SJSA1 (cell line): ENCODE results near the gene NTMT1. TPM values are rescaled to one million over a fixed set of nuclear protein-coding genes. Genes with fewer than 3 reads are reported as not detected.
A peak's percentile ranks its signal among the peaks of the same experiment; 100 is the strongest.
"Not testable (repeated sequence)": the region's sequence is repeated elsewhere in the genome, so short reads cannot be mapped to it uniquely, and the experiment has no call there.

Experiments used
- DNase-seq, 2 experiments: peaks; one replicate each; pipeline ENCODE4 v3.0.0-alpha.2; 2015 to 2020; ENCODE audit warnings: low spot score in 2 of 2, low read depth in 1 of 2
- H3K27ac ChIP-seq: fragments of 250-450 bp; sonication (Bioruptor Pico); 2 replicates; pipeline ENCODE4 v1.5.1; 2020; ENCODE audit warnings: mild to moderate bottlenecking, moderate library complexity
- H3K27me3 ChIP-seq: fragments of 250-450 bp; sonication (Bioruptor Pico); replicated peaks from 2 replicates; pipeline ENCODE4 v1.5.1; 2020; ENCODE audit warnings: mild to moderate bottlenecking, moderate library complexity
- H3K36me3 ChIP-seq: fragments of 250-450 bp; sonication (Bioruptor Pico); 2 replicates; pipeline ENCODE4 v1.5.1; 2020; ENCODE audit warnings: mild to moderate bottlenecking
- H3K4me1 ChIP-seq: fragments of 250-450 bp; sonication (Bioruptor Pico); replicated peaks from 2 replicates; pipeline ENCODE4 v1.6.1; 2021; ENCODE audit warnings: mild to moderate bottlenecking
- H3K4me3 ChIP-seq: fragments of 250-450 bp; sonication (Bioruptor Pico); 2 replicates; pipeline ENCODE4 v1.5.1; 2020; ENCODE audit warnings: mild to moderate bottlenecking
- H3K9me3 ChIP-seq: fragments of 250-450 bp; sonication (Bioruptor Pico); replicated peaks from 2 replicates; pipeline ENCODE4 v1.5.1; 2020; ENCODE audit warnings: mild to moderate bottlenecking
- total RNA-seq: library from RNA; depleted of rRNA; stranded (reverse); fragments of >200 nt; shearing (Covaris generic); gene quantifications from 2 replicates; pipeline ENCODE4 v1.2.3, GENCODE V29; 2014

The NTMT1 gene
- total RNA-seq, 1 experiment from 2014 or later, result 35.9 TPM

- Histone ChIP-seq H3K27me3 (no peaks in the 10 kb centered on the region), H3K4me1 (no peaks in the 10 kb centered on the region), H3K9me3 (no peaks in the 10 kb centered on the region), H3K36me3 (no peaks in the 10 kb centered on the region), H3K27ac (no peak overlapping the region), H3K4me3 (no peak overlapping the region)
- no peak for DNase-seq
Measured at GRCh38 chr9:129590466-129590865, 35.5 kb upstream of the NTMT1 start.

- H3K36me3 ChIP-seq, result no peaks in the 10 kb centered on the region
- H3K9me3 ChIP-seq, result no peaks in the 10 kb centered on the region
- H3K4me1 ChIP-seq, result 0 out of 2 replicates have a peak, but pooled peaks cover 2% of the 10 kb centered on the region
- DNase-seq, result no peak
- H3K27ac ChIP-seq, result no peak overlapping the region
- no peaks in the 10 kb centered on the region for H3K27me3 ChIP-seq
- H3K4me3 ChIP-seq, result no peak overlapping the region
Measured at GRCh38 chr9:129591916-129592315, 34.0 kb upstream of the NTMT1 start.

- H3K9me3 ChIP-seq, H3K27me3 ChIP-seq, H3K4me3 ChIP-seq, H3K27ac ChIP-seq, H3K36me3 ChIP-seq, DNase-seq, H3K4me1 ChIP-seq: not testable (repeated sequence)
Measured at GRCh38 chr9:129592790-129593189, 33.2 kb upstream of the NTMT1 start.

GRCh38 chr9:129594632-129595031 is 31.3 kb upstream of the NTMT1 start:
- Histone ChIP-seq H3K27ac (no peak overlapping the region), H3K36me3 (no peaks in the 10 kb centered on the region), H3K4me3 (no peak overlapping the region), H3K27me3 (no peaks in the 10 kb centered on the region), H3K9me3 (no peaks in the 10 kb centered on the region), H3K4me1 (peaks cover 9% of the 10 kb centered on the region)
- DNase-seq, result no peak

GRCh38 chr9:129595311-129595741 is 30.6 kb upstream of the NTMT1 start:
- Histone ChIP-seq H3K36me3 (no peaks in the 10 kb centered on the region), H3K4me1 (peaks cover 9% of the 10 kb centered on the region), H3K27ac (no peak overlapping the region), H3K27me3 (no peaks in the 10 kb centered on the region), H3K9me3 (no peaks in the 10 kb centered on the region), H3K4me3 (no peak overlapping the region)
- no peak for DNase-seq

GRCh38 chr9:129595903-129596540 is 29.9 kb upstream of the NTMT1 start:
- no peak overlapping the region for H3K4me3 ChIP-seq
- no peak overlapping the region for H3K27ac ChIP-seq
- DNase-seq, result no peak
- H3K27me3 ChIP-seq, result no peaks in the 10 kb centered on the region
- peaks cover 9% of the 10 kb centered on the region for H3K4me1 ChIP-seq
- no peaks in the 10 kb centered on the region for H3K9me3 ChIP-seq
- H3K36me3 ChIP-seq, result no peaks in the 10 kb centered on the region

GRCh38 chr9:129596541-129597331 is 29.2 kb upstream of the NTMT1 start:
- Histone ChIP-seq H3K9me3 (no peaks in the 10 kb centered on the region), H3K36me3 (no peaks in the 10 kb centered on the region), H3K27me3 (no peaks in the 10 kb centered on the region), H3K27ac (no peak overlapping the region), H3K4me1 (peaks cover 9% of the 10 kb centered on the region), H3K4me3 (no peak overlapping the region)
- no peak for DNase-seq

- peak overlapping the region; percentile 18; the same call in 1 of the 2 replicates for H3K4me3 ChIP-seq
- no peaks in the 10 kb centered on the region for H3K27me3 ChIP-seq
- no peak overlapping the region for H3K27ac ChIP-seq
- H3K9me3 ChIP-seq, result no peaks in the 10 kb centered on the region
- no peak for DNase-seq
- H3K4me1 ChIP-seq, result peaks cover 9% of the 10 kb centered on the region
- H3K36me3 ChIP-seq, result no peaks in the 10 kb centered on the region
Measured at GRCh38 chr9:129597355-129598088, 28.4 kb upstream of the NTMT1 start.

GRCh38 chr9:129598089-129598596 is 27.8 kb upstream of the NTMT1 start:
- no peak for DNase-seq
- H3K36me3 ChIP-seq, result no peaks in the 10 kb centered on the region
- peaks cover 9% of the 10 kb centered on the region for H3K4me1 ChIP-seq
- H3K27me3 ChIP-seq, result no peaks in the 10 kb centered on the region
- H3K27ac ChIP-seq, result no peak overlapping the region
- no peak overlapping the region for H3K4me3 ChIP-seq
- H3K9me3 ChIP-seq, result no peaks in the 10 kb centered on the region

- no peak overlapping the region for H3K4me3 ChIP-seq
- H3K4me1 ChIP-seq, result peaks cover 9% of the 10 kb centered on the region
- H3K9me3 ChIP-seq, result no peaks in the 10 kb centered on the region
- no peaks in the 10 kb centered on the region for H3K36me3 ChIP-seq
- no peaks in the 10 kb centered on the region for H3K27me3 ChIP-seq
- no peak overlapping the region for H3K27ac ChIP-seq
- no peak for DNase-seq
Measured at GRCh38 chr9:129601082-129601674, 24.8 kb upstream of the NTMT1 start.

- H3K36me3 ChIP-seq, result no peaks in the 10 kb centered on the region
- peaks cover under 1% of the 10 kb centered on the region for H3K4me1 ChIP-seq
- no peak overlapping the region for H3K4me3 ChIP-seq
- no peak for DNase-seq
- no peaks in the 10 kb centered on the region for H3K9me3 ChIP-seq
- no peaks in the 10 kb centered on the region for H3K27me3 ChIP-seq
- H3K27ac ChIP-seq, result no peak overlapping the region
Measured at GRCh38 chr9:129602598-129603415, 23.2 kb upstream of the NTMT1 start.

GRCh38 chr9:129604056-129604765 is 21.8 kb upstream of the NTMT1 start:
- Histone ChIP-seq H3K4me1 (no peaks in the 10 kb centered on the region), H3K36me3 (no peaks in the 10 kb centered on the region), H3K9me3 (no peaks in the 10 kb centered on the region), H3K4me3 (no peak overlapping the region), H3K27me3 (no peaks in the 10 kb centered on the region), H3K27ac (no peak overlapping the region)
- DNase-seq, result no peak
